ENCODE measurements around the gene CHTF8. TPM values are rescaled to one million over a fixed set of nuclear protein-coding genes. Genes with fewer than 3 reads are reported as not detected.
"Not testable (repeated sequence)": the region's sequence is repeated elsewhere in the genome, so short reads cannot be mapped to it uniquely, and the experiment has no call there.

The CHTF8 gene
- 65.1 TPM for total RNA-seq

- intact Hi-C loops (cut with DNase I) = no loop called here
- DNase-seq (ENCODE audit: low spot score) (peak; percentile 93), ATAC-seq (peak; percentile 97)
These were observed at the start of gene CHTF8, which contains the start of gene UTP4 for GRCh38 chr16:69132424-69133252. Gene CHTF8 (minus strand): TSS chr16:69132588. CDS start chr16:69121458, 11,130 bp downstream. Gene UTP4 (plus strand): TSS chr16:69132649. CDS start chr16:69133460, 811 bp downstream.

GRCh38 chr16:69180011-69180338 lies 47.6 kb upstream of the CHTF8 start:
- intact Hi-C loops (cut with DNase I) = no loop called here
- ATAC-seq (peak; percentile 18), DNase-seq (ENCODE audit: low spot score) (no peak)

GRCh38 chr16:69179328-69180010 lies 47.1 kb upstream of the CHTF8 start:
- ATAC-seq (peak; percentile 93), DNase-seq (ENCODE audit: low spot score) (peak; percentile 81)
- intact Hi-C loops (cut with DNase I) = no loop called here

- DNase-seq (ENCODE audit: low spot score) (no peak), ATAC-seq (no peak)
- intact Hi-C loops (cut with DNase I) = no loop called here
These were observed 43.8 kb upstream of the CHTF8 start for GRCh38 chr16:69176033-69176800.

GRCh38 chr16:69171325-69172084 lies 39.1 kb upstream of the CHTF8 start:
- intact Hi-C loops (cut with DNase I) = no loop called here
- ATAC-seq (peak; percentile 33), DNase-seq (ENCODE audit: low spot score) (no peak)

- no peak for DNase-seq (ENCODE audit: low spot score)
- ATAC-seq = no peak
- intact Hi-C loops (cut with DNase I) = no loop called here
These were observed 37.4 kb upstream of the CHTF8 start for GRCh38 chr16:69169607-69170352.

GRCh38 chr16:69169051-69169450 lies 36.7 kb upstream of the CHTF8 start:
- DNase-seq (ENCODE audit: low spot score) = no peak
- no peak for ATAC-seq
- intact Hi-C loops (cut with DNase I) = no loop called here

GRCh38 chr16:69166946-69167930 lies 34.9 kb upstream of the CHTF8 start:
- DNase-seq (ENCODE audit: low spot score) = no peak
- intact Hi-C loops (cut with DNase I) = no loop called here
- ATAC-seq = no peak

- intact Hi-C loops (cut with DNase I) = no loop called here
- ATAC-seq (no peak), DNase-seq (ENCODE audit: low spot score) (no peak)
These were observed 33.9 kb upstream of the CHTF8 start for GRCh38 chr16:69166221-69166833.

- DNase-seq (ENCODE audit: low spot score) = no peak
- intact Hi-C loops (cut with DNase I) = no loop called here
- no peak for ATAC-seq
These were observed 33.2 kb upstream of the CHTF8 start for GRCh38 chr16:69165584-69165983.

- intact Hi-C loops (cut with DNase I) = no loop called here
- no peak for ATAC-seq
- no peak for DNase-seq (ENCODE audit: low spot score)
These were observed 27.8 kb upstream of the CHTF8 start for GRCh38 chr16:69160192-69160591.

GRCh38 chr16:69157196-69157595 lies 24.8 kb upstream of the CHTF8 start:
- ATAC-seq (no peak), DNase-seq (ENCODE audit: low spot score) (no peak)
- intact Hi-C loops (cut with DNase I) = no loop called here

- ATAC-seq (peak; percentile 95), DNase-seq (ENCODE audit: low spot score) (no peak)
- intact Hi-C loops (cut with DNase I) = loop anchor here (5.0 kb wide), 1 partner anchor 137 kb away; no protein-coding TSS in a partner anchor
These were observed 17.9 kb upstream of the CHTF8 start for GRCh38 chr16:69150146-69150865.

- DNase-seq (ENCODE audit: low spot score); ATAC-seq: not testable (repeated sequence)
- intact Hi-C loops (cut with DNase I) = loop anchor here (5.0 kb wide), 1 partner anchor 138 kb away; no protein-coding TSS in a partner anchor
These were observed 17.2 kb upstream of the CHTF8 start for GRCh38 chr16:69149621-69150020.

- DNase-seq (ENCODE audit: low spot score) (no peak), ATAC-seq (no peak)
- intact Hi-C loops (cut with DNase I) = no loop called here
These were observed 13.3 kb upstream of the CHTF8 start for GRCh38 chr16:69145658-69146057.

- intact Hi-C loops (cut with DNase I) = no loop called here
- ATAC-seq = no peak
These were observed 10.7 kb upstream of the CHTF8 start for GRCh38 chr16:69143116-69143515.

More at GRCh38 chr16:69143116-69143515, 10.7 kb upstream of the CHTF8 start:
- DNase-seq (ENCODE audit: low spot score) = no peak
